Measurements from ENCODE around the gene ZNF615. TPM values are rescaled to one million over a fixed set of nuclear protein-coding genes. Genes with fewer than 3 reads are reported as not detected.

The ZNF615 gene
- 15.8 TPM for total RNA-seq

GRCh38 chr19:52007806-52008557 lies at the start of gene ZNF615:
Gene ZNF615 (minus strand): TSS chr19:52008211. CDS start chr19:52003711, 4,500 bp downstream.

GRCh38 chr19:52048555-52049501 lies 40.8 kb upstream of the ZNF615 start, which contains the start of gene ZNF432:
Gene ZNF432 (minus strand): TSS chr19:52048838. CDS start chr19:52046868, 1,970 bp downstream.

GRCh38 chr19:52028027-52028779 lies 20.2 kb upstream of the ZNF615 start, which contains the start of gene ZNF614:
Gene ZNF614 (minus strand): TSS chr19:52028379. CDS start chr19:52025745, 2,634 bp downstream.

DNA sequence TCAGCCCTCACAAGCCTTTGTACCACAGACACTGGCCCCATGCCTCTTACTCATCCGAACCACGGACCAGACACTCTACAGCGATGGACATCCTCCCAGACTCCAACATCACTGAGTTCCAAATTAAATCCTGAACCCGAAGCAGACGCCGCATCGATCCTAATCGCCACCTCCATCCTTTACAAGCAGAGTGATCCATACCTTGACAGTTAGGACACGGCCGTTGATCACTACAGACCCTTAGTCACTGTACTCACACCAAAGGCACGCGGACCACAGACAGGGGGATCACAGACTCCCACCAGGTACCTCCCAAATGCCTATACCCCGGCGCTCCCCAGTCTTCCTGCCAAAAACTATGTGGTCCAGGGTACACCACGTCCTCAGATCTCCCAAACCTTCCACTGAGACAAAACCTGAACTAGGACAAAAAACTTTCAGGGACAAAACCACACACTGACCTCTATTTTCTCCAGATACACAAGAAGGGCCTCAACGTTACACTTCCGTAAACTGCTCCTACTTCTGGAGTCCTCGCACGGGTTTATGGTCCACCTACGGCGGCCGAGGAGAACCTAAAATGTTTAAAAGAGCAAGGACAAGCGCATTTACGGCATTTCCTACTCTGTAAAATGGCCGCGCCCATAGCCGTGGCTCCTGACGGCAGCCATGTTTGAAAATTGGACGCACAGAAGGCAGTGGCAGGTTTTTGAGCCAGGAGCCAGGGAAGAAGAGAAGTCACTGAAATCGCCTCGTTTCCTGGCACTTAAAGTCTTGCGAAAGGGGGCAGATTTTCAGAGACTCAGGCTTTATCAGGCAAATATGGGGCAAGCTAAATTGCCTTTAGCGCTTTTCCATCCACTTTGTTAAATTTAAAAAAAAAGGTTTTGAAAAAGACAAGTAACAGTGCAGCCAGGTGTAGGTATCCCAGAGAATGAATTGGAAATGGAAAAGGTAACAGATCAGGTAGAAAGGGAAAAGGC lies 21.4 kb downstream of the ZNF615 start, which contains the start of gene ZNF350:
Gene ZNF350, minus strand, starts transcription at position 532 of the 983 bp plus-strand sequence. CDS start 12,480 bp downstream, outside the sequence.

Other genes with a start within 250 kb of the ZNF615 start
- 2.7 TPM for gene FPR2, start 247.0 kb downstream of the ZNF615 start, total RNA-seq
- 0.58 TPM for gene FPR3, start 213.1 kb downstream of the ZNF615 start, total RNA-seq
- 21.1 TPM for gene ZNF577, start 120.3 kb downstream of the ZNF615 start, total RNA-seq
- gene ZNF649, start 103.2 kb downstream of the ZNF615 start, total RNA-seq = 19.7 TPM
- gene ZNF613, start 80.7 kb downstream of the ZNF615 start, total RNA-seq = 9.5 TPM
- gene ZNF350, start 21.4 kb downstream of the ZNF615 start, total RNA-seq = 12.6 TPM
- 14.0 TPM for gene ZNF614, start 20.2 kb upstream of the ZNF615 start, total RNA-seq
- 13.5 TPM for gene ZNF432, start 40.6 kb upstream of the ZNF615 start, total RNA-seq
- 20.3 TPM for gene ZNF841, start 87.6 kb upstream of the ZNF615 start, total RNA-seq
- 15.0 TPM for gene ZNF616, start 131.7 kb upstream of the ZNF615 start, total RNA-seq
- 14.9 TPM for gene ZNF836, start 163.4 kb upstream of the ZNF615 start, total RNA-seq
- gene PPP2R1A, start 181.8 kb upstream of the ZNF615 start, total RNA-seq = 194 TPM

Measured in metanephros (tissue), 1 donor.